Karpas-422 (cell line): ENCODE data around the gene CCN2. TPM values are rescaled to one million over a fixed set of nuclear protein-coding genes. Genes with fewer than 3 reads are reported as not detected.

Experiments
- DNase-seq: peaks from one replicate; pipeline ENCODE4 v3.0.0-alpha.2; 2015
- H2AFZ ChIP-seq: fragments of 200-600 bp; sonication (generic); 2 replicates; pipeline ENCODE4 v1.6.1; 2014; ENCODE audit warnings: antibody characterized with exemption, low read length, mixed read lengths
- H3K27ac ChIP-seq: fragments of 200-600 bp; sonication (generic); 2 replicates; pipeline ENCODE4 v1.5.1; 2014; ENCODE audit warnings: mild to moderate bottlenecking, low read length, moderate library complexity
- H3K27me3 ChIP-seq: fragments of 200-600 bp; sonication (generic); 2 replicates; pipeline ENCODE4 v1.6.1; 2014; ENCODE audit warnings: low read length, mixed read lengths
- H3K36me3 ChIP-seq: fragments of 200-600 bp; sonication (generic); 2 replicates; pipeline ENCODE4 v1.6.1; 2014; ENCODE audit warnings: low read length, mixed read lengths; ENCODE audit not compliant: insufficient read depth
- H3K4me1 ChIP-seq: fragments of 200-600 bp; sonication (generic); 2 replicates; pipeline ENCODE4 v1.6.1; 2014; ENCODE audit warnings: mild to moderate bottlenecking, low read length, mixed read lengths
- H3K4me2 ChIP-seq: fragments of 200-600 bp; sonication (generic); 2 replicates; pipeline ENCODE4 v1.6.1; 2014; ENCODE audit warnings: low read length, low read depth, mild to moderate bottlenecking; ENCODE audit not compliant: poor library complexity, severe bottlenecking
- H3K4me3 ChIP-seq: fragments of 200-600 bp; sonication (generic); 2 replicates; pipeline ENCODE4 v1.5.1; 2014; ENCODE audit warnings: mild to moderate bottlenecking, antibody characterized with exemption, low read length, mixed read lengths
- H3K79me2 ChIP-seq: fragments of 200-600 bp; sonication (generic); 2 replicates; pipeline ENCODE4 v1.6.1; 2014; ENCODE audit warnings: mild to moderate bottlenecking, low read length, mixed read lengths
- H3K9ac ChIP-seq: fragments of 200-600 bp; sonication (generic); 2 replicates; pipeline ENCODE4 v1.6.0; 2014; ENCODE audit warnings: low read length
- H3K9me2 ChIP-seq: fragments of 200-600 bp; sonication (generic), shearing (Covaris generic); replicated peaks from 2 replicates; pipeline ENCODE4 v1.6.0; 2014; ENCODE audit warnings: mild to moderate bottlenecking, low read length, moderate library complexity; ENCODE audit not compliant: insufficient read depth
- H3K9me3 ChIP-seq: fragments of 300-700, 200-600 bp; sonication (generic); 2 replicates; pipeline ENCODE4 v1.6.1; 2014; ENCODE audit warnings: low read length, mixed read lengths
- H4K20me1 ChIP-seq: fragments of 200-600 bp; sonication (generic); 2 replicates; pipeline ENCODE4 v1.6.1; 2014; ENCODE audit warnings: mild to moderate bottlenecking, antibody characterized with exemption, low read length, low read depth; ENCODE audit not compliant: insufficient read depth
- total RNA-seq: library from RNA; depleted of rRNA; stranded (reverse); fragments of >200 nt; shearing (Covaris generic); gene quantifications from 2 replicates; pipeline ENCODE4 v1.2.3, GENCODE V29; 2014; ENCODE audit warnings: low replicate concordance

Gene CCN2
- total RNA-seq, 1 experiment from 2014 or later: not detected

- Histone ChIP-seq H3K9me3 (no peaks in the 10 kb centered on the region), H3K4me3 (no peak overlapping the region), H3K27me3 (no peaks in the 10 kb centered on the region), H4K20me1 (no peaks in the 10 kb centered on the region), H3K4me1 (no peaks in the 10 kb centered on the region), H3K36me3 (no peaks in the 10 kb centered on the region), H3K9me2 (no peaks in the 10 kb centered on the region), H3K27ac (no peak overlapping the region), H3K79me2 (no peaks in the 10 kb centered on the region), H3K4me2 (no peak overlapping the region), H3K9ac (no peak overlapping the region), H2AFZ (no peak overlapping the region)
- no peak for DNase-seq
Measured at GRCh38 chr6:131955876-131956275, 4.7 kb upstream of the CCN2 start.

- Histone ChIP-seq H3K36me3 (no peaks in the 10 kb centered on the region), H3K4me3 (no peak overlapping the region), H3K27me3 (no peaks in the 10 kb centered on the region), H3K9ac (no peak overlapping the region), H3K4me2 (no peak overlapping the region), H3K79me2 (no peaks in the 10 kb centered on the region), H3K9me3 (no peaks in the 10 kb centered on the region), H3K4me1 (no peaks in the 10 kb centered on the region), H4K20me1 (no peaks in the 10 kb centered on the region), H3K27ac (no peak overlapping the region), H2AFZ (no peak overlapping the region), H3K9me2 (no peaks in the 10 kb centered on the region)
- DNase-seq: no peak
Measured at GRCh38 chr6:131955192-131955591, 4.0 kb upstream of the CCN2 start.

- DNase-seq: no peak
- H3K9me2 ChIP-seq: no peaks in the 10 kb centered on the region
- no peaks in the 10 kb centered on the region for H3K9me3 ChIP-seq
- no peaks in the 10 kb centered on the region for H3K36me3 ChIP-seq
- no peaks in the 10 kb centered on the region for H3K4me1 ChIP-seq
- H3K27ac ChIP-seq: no peak overlapping the region
- H3K9ac ChIP-seq: no peak overlapping the region
- no peak overlapping the region for H3K4me2 ChIP-seq
- H3K27me3 ChIP-seq: no peaks in the 10 kb centered on the region
- H2AFZ ChIP-seq: no peak overlapping the region
- no peak overlapping the region for H3K4me3 ChIP-seq
- no peaks in the 10 kb centered on the region for H4K20me1 ChIP-seq
- H3K79me2 ChIP-seq: no peaks in the 10 kb centered on the region
Measured at GRCh38 chr6:131954775-131955107, 3.6 kb upstream of the CCN2 start.

- Histone ChIP-seq H3K4me1 (no peaks in the 10 kb centered on the region), H3K4me2 (no peak overlapping the region), H2AFZ (no peak overlapping the region)
Measured at GRCh38 chr6:131954059-131954774, 3.0 kb upstream of the CCN2 start.

DNA sequence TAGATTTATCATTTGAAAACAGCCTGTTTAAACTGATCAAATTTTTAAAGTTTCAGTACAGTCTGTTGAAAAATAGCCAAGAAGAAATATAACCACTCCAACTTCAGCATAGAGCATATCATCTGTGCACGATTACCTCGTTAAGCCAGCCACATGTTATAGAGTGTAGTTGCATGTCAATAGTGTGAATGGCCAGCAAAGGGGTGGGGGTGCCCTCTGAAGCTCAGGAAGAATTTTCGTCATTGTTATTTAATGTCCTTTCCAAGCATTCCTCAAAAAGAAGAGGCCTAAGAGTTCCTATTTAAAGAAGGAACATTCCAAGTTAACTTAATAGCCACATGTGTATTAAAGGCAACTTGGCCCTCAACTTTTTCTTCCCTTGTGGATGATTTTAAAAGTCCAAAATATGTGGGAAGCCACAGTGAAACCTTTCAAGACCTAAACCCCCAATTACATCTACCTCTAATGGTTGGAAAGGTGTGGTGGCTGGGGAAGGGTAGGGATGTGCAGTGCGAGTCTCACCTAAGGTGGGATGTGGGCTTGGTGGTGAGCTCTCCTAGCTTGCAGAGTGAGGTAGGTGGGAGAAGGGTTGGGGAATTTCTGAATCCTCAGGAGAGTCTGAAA, 1.8 kb upstream of the CCN2 start:
- Histone ChIP-seq H2AFZ (no peak overlapping the region), H3K9me3 (no peaks in the 10 kb centered on the region), H3K27ac (no peak overlapping the region), H3K4me3 (no peak overlapping the region), H3K79me2 (no peaks in the 10 kb centered on the region), H3K27me3 (no peaks in the 10 kb centered on the region), H4K20me1 (no peaks in the 10 kb centered on the region), H3K4me1 (no peaks in the 10 kb centered on the region), H3K4me2 (no peak overlapping the region), H3K9me2 (no peaks in the 10 kb centered on the region), H3K36me3 (no peaks in the 10 kb centered on the region), H3K9ac (no peak overlapping the region)
- no peak for DNase-seq

More at GRCh38 chr6:131954059-131954774, 3.0 kb upstream of the CCN2 start:
- H4K20me1 ChIP-seq: no peaks in the 10 kb centered on the region
- no peaks in the 10 kb centered on the region for H3K9me3 ChIP-seq
- no peak overlapping the region for H3K9ac ChIP-seq
- no peak for DNase-seq
- no peaks in the 10 kb centered on the region for H3K9me2 ChIP-seq
- H3K4me3 ChIP-seq: no peak overlapping the region
- no peaks in the 10 kb centered on the region for H3K27me3 ChIP-seq
- no peaks in the 10 kb centered on the region for H3K36me3 ChIP-seq
- no peak overlapping the region for H3K27ac ChIP-seq
- no peaks in the 10 kb centered on the region for H3K79me2 ChIP-seq

DNA sequence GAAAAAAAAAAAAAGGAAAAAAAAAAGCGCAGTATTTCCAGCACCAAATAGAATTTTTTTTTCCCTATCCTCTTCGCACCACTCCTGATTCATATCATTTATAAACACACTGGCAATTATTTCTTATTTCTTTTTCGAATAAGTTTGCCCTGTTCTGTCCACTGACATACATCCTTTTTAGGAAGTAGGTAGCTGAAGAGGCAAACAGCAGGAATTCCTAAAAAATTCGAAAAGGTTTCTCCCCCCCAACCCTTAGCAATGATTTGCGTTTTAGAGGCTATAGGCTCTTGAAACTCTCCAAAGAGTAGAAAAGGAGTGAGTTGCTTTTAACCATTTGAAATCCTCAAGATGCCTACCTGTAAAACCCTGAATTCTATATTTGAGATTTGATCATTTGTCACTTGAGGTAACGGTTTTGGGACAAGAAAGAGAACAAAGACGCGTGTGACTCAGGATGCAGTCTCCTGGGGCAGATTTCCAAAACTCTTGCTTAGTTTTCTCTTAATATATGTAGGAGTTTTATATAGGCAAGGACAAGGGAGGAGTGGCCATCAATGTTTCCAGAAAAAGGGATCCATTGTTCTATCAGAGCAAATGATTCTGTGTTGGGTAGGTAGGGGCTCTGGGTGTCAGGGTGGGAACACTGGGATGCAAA, 531 bp upstream of the CCN2 start:
- H3K9ac ChIP-seq: no peak overlapping the region
- H4K20me1 ChIP-seq: no peaks in the 10 kb centered on the region
- H3K27me3 ChIP-seq: no peaks in the 10 kb centered on the region

DNA sequence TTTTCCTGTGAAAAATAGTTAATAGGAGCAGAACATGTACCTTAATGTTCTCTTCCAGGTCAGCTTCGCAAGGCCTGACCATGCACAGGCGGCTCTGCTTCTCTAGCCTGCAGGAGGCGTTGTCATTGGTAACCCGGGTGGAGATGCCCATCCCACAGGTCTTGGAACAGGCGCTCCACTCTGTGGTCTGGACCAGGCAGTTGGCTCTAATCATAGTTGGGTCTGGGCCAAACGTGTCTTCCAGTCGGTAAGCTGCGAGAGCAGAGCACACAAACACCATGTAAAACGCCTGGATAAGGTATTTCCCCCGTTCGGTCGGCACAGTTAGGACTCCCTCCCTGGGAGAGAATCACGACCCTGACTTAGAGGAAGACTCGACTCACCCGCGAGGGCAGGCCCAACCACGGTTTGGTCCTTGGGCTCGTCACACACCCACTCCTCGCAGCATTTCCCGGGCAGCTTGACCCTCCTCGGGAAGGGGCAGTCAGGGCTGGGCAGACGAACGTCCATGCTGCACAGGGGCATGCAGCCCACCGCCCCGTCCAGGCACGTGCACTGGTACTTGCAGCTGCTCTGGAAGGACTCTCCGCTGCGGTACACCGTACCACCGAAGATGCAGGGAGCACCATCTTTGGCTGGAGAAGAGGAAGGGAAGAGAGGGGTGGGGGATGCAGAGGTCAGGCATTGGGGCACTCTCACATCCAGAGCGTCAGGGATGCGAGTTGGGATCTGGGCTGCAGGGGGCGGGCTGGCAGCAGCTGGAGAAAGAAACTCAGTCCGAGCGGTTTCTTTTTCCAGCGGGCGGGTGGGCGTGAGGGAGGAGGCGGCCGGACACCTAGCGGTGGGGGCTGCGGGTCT, 1.0 kb downstream of the CCN2 start:
- Histone ChIP-seq H3K4me1 (peaks cover 5% of the 10 kb centered on the region), H3K4me2 (no peak overlapping the region), H4K20me1 (no peaks in the 10 kb centered on the region), H3K9me2 (no peaks in the 10 kb centered on the region), H3K27me3 (no peaks in the 10 kb centered on the region), H3K79me2 (no peaks in the 10 kb centered on the region), H3K9ac (no peak overlapping the region), H3K9me3 (no peaks in the 10 kb centered on the region), H3K4me3 (no peak overlapping the region), H3K27ac (no peak overlapping the region), H2AFZ (no peak overlapping the region), H3K36me3 (no peaks in the 10 kb centered on the region)
- no peak for DNase-seq

More for the DNA sequence above, 531 bp upstream of the CCN2 start:
- H3K79me2 ChIP-seq: no peaks in the 10 kb centered on the region
- DNase-seq: no peak
- no peak overlapping the region for H3K27ac ChIP-seq
- H3K4me3 ChIP-seq: no peak overlapping the region
- H3K36me3 ChIP-seq: no peaks in the 10 kb centered on the region
- H2AFZ ChIP-seq: no peak overlapping the region
- H3K4me1 ChIP-seq: no peaks in the 10 kb centered on the region
- H3K4me2 ChIP-seq: no peak overlapping the region
- no peaks in the 10 kb centered on the region for H3K9me3 ChIP-seq
- H3K9me2 ChIP-seq: no peaks in the 10 kb centered on the region

- H3K4me2 ChIP-seq: no peak overlapping the region
Measured at GRCh38 chr6:131949620-131949908, 1.6 kb downstream of the CCN2 start.

More at GRCh38 chr6:131949620-131949908, 1.6 kb downstream of the CCN2 start:
- no peak overlapping the region for H3K9ac ChIP-seq
- DNase-seq: no peak
- H3K27me3 ChIP-seq: no peaks in the 10 kb centered on the region
- no peak overlapping the region for H3K27ac ChIP-seq
- peaks cover 5% of the 10 kb centered on the region for H3K4me1 ChIP-seq
- no peak overlapping the region for H3K4me3 ChIP-seq
- H3K79me2 ChIP-seq: no peaks in the 10 kb centered on the region
- H3K9me3 ChIP-seq: no peaks in the 10 kb centered on the region
- H2AFZ ChIP-seq: no peak overlapping the region
- H3K9me2 ChIP-seq: no peaks in the 10 kb centered on the region
- no peaks in the 10 kb centered on the region for H4K20me1 ChIP-seq
- H3K36me3 ChIP-seq: no peaks in the 10 kb centered on the region
